NCI-H748 (cell line): ENCODE measurements around the gene ADAM19.
"Not testable (repeated sequence)": the region's sequence is repeated elsewhere in the genome, so short reads cannot be mapped to it uniquely, and the experiment has no call there.

ENCODE experiments used
- DNase-seq: peaks from one replicate; lab custom pipeline; 2025; ENCODE audit not compliant: unreplicated experiment; lab: John Stamatoyannopoulos, UW

The ADAM19 gene

DNA sequence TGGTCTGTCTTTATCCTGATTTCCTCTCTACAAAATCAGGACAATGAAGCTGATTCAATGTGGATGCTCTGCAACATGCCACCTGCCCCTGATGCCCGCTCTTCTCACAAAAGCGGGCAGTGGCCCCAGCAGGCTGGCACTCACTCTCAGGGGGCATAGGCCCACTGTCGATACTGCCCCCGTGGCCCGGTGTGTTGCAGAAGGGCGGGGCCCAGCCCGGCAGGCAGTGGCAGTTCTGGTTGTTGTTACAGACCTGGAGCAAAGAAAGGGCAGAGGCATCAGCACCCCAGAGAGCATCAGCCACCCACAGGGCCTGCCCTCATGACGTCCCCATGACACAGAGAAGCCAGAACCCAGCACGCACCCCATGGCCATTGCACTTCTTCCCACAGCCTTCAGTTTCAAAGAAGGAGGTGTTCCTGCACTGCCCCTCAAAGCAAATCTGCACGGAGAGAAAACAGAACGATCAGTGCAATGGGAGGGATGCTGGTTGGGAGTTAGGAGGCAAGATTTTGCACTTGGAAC lies 84.0 kb downstream of the ADAM19 start:
- no peak for DNase-seq

DNA sequence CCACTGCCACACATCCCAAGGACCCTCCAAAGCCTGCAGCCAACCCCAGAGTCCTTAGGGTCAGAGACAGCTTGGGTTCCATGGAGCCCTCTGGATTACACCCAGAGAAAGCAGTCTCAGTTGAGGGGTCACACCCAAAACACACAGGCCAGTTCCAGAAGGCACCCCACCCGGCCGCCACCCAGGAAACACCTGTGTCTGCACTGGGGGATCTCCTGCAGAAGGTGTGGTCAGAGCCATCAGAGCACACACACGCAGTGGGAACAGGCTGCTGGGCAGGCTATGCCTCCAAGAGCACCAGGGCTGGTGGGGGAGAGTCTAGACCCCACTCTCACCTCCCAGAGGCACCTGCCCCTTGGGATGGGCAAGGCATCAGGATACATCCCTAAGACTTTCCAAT lies 88.2 kb downstream of the ADAM19 start:
- no peak for DNase-seq

DNA sequence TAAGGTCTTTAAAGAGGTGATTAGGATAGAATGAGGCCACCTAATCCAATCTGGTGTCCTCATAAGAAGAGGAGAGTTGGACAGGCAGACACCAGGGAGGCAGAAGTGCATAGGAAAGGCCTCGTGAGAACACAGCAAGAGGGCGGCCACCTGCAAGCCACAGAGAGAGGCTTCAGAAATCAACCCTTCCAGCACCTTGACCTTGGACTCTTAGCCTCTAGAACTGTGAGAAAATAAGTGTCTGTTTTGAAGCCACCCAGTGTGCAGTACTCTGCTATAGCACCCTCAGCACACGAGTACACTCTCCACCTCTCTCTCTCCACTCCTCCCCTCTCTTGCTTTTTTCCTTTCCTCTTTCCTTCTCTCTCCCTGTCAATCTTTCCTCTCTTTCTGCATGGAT lies 88.7 kb downstream of the ADAM19 start:
- no peak for DNase-seq

DNA sequence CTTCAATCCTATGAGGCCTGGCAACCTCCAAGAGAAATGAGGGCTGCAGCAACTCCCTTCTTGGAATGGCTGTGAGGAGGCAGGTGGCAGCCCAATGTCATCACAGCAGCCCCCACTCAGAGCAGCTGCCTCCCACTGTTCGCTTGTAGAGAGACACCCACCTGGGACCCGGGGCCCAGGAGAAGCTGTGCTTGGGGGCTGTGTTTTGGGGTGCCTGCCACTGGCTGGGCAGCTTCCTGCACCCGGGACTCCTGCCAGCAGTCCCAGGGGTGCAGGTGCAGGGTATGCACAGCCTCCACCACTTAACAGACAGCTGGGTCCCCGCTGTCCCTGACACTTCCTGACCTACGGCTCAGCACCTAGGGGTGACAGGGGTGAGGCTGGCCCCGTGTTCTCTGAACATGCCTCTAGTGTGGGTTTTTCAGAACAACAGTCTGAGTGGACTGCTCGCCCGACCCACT lies 89.3 kb downstream of the ADAM19 start:
- DNase-seq: no peak

- no peak for DNase-seq
Measured at GRCh38 chr5:157485811-157486210, 89.8 kb downstream of the ADAM19 start.

GRCh38 chr5:157485340-157485739 lies 90.2 kb downstream of the ADAM19 start:
- DNase-seq: no peak

DNA sequence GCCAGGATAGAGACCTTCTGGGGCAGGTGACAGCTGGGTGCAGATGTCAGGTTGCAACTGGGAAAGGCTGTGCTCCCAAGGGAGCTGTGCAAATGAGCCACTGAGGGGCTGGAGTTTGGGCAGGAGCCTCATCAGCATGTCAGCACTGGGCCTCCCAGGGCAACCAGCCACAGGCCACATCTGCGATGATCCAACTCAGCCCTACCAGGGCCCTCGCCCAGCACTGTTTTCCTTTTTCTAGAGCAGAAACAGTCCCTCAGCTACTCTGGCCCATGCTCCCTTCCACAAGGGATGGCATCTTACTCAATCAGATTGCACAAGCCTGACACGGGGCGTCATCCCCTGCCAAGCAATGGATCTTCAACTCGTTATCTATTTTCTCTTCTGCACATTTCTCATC lies 90.8 kb downstream of the ADAM19 start:
- DNase-seq: no peak

GRCh38 chr5:157482702-157483101 lies 92.9 kb downstream of the ADAM19 start:
- DNase-seq: not testable (repeated sequence)

DNA sequence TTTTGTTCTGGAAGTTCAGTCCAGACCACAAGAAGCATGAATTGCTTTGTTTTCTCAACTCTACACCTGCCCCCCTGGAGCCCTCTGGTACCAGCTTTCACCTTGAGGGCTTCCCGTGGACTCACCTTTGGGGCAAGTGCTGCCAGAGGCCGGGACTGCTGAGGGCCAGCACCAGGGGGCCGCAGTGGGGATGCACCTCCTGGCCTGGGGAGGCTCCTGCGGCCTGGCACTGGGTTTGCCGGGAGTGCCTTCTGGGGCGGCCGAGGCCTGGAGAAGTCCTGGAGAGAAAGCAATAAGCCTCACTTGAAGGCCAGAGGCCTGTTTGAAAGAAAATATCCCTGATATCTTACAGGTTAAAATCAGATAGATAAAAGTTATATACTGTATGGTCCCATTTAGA lies 93.9 kb downstream of the ADAM19 start:
- no peak for DNase-seq

DNA sequence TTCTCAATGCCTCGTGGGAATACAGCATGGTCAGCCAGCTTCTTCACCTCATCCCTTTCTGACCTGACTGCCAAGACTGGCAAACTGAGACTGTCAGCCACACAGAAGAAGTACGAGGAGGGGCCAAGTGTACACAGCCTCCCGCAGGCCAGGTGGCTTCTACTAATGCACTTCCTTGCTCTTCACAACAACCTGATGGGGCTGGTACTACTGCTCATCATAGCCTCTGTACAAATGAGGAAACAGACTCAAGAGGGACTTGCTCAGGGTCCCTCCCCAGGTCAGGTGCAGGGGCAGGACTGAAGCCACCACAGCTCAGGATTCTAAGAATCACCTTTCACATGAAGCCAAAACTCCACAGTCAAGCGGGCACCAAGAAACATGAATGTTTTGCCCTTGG lies 94.3 kb downstream of the ADAM19 start:
- no peak for DNase-seq

- no peak for DNase-seq
Measured at GRCh38 chr5:157479612-157480510, 95.7 kb downstream of the ADAM19 start.

DNA sequence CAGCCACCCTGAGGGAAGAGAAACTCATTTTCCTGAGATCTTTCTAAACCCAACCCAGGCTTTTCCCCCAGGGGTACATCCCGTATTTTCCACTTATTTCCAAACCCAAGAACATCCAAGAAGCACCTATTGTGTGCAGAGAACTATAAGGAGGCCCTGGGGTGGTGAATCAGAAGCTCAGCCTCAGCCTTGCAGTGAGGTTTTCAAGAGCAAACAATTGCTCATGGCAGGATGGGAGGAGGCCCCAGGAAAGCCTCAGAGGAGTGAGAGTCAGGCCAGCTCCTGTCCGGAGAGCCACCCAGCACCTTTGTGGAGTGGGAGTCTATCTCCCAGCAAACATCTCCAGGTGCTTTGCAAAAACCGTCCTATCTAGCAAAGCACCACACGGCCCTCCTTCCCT lies 96.4 kb downstream of the ADAM19 start:
- no peak for DNase-seq

GRCh38 chr5:157478726-157479125 lies 96.8 kb downstream of the ADAM19 start:
- DNase-seq: no peak

DNA sequence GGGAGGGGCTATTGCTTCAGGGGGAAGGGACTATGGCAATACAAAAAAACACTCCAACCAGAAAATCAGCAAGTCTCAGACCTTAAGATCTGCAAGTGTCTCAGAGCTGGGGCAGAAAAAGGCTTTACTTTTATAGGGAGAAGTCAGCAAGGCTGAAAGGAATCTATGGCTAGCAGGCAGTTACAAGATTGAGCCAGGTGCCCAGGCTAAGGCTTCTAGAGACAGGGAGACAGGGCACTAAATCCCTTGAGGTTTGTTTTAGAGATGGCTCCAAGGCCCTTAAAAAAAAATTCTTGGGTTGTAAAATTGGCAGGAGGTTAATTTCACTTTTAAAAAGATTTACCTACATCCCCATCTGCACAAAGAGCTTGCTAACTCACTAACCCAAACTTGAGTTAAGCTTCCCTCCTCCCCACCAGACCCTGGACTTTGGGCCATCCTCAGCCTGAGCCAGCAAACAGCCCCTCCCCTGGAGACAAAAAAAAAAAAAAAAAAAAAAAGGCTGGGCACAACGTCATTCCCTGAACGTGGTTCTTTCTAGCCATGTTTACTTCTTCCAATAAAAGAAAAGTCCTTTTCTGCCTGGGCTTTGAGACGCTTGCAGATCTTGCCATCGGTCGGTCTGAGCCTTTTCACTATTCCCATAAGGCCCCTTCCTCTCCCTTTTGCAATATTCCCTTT lies 97.6 kb downstream of the ADAM19 start:
- no peak for DNase-seq

DNA sequence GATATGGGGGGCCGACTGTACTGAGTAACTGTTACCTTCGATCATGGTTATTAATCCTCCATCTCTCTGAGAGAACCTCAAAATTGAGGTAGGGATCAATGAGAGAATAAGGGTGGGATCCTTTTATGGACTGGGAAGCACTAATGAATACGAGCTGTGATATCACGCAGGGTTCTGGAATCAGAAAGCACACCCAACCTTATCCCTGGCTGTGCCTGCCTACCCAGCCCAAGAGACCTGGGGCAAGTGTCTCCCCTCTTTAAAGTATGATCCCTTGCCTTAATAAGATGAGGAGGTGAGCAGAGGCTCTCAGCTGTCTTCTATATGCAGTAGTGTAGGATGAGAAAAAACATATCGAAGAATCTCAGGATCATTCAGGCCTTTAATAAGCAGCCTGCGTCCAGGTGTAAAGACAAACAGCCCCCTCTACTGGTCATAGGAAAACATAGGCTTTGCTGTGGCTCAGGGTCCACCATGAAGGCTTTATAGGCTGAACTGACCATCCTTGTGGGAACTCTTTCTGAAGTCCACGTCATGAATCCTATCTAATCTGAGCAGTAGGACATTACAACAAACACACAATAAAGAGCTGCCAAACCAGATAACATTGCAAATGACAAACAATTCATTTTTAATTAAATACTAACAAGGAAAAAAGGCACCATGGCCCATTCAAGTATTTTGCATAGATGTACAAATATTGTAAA lies 98.7 kb downstream of the ADAM19 start:
- peak; percentile 81 for DNase-seq

- peak; percentile 15 for DNase-seq
Measured at GRCh38 chr5:157475432-157475831, 100.1 kb downstream of the ADAM19 start.

DNA sequence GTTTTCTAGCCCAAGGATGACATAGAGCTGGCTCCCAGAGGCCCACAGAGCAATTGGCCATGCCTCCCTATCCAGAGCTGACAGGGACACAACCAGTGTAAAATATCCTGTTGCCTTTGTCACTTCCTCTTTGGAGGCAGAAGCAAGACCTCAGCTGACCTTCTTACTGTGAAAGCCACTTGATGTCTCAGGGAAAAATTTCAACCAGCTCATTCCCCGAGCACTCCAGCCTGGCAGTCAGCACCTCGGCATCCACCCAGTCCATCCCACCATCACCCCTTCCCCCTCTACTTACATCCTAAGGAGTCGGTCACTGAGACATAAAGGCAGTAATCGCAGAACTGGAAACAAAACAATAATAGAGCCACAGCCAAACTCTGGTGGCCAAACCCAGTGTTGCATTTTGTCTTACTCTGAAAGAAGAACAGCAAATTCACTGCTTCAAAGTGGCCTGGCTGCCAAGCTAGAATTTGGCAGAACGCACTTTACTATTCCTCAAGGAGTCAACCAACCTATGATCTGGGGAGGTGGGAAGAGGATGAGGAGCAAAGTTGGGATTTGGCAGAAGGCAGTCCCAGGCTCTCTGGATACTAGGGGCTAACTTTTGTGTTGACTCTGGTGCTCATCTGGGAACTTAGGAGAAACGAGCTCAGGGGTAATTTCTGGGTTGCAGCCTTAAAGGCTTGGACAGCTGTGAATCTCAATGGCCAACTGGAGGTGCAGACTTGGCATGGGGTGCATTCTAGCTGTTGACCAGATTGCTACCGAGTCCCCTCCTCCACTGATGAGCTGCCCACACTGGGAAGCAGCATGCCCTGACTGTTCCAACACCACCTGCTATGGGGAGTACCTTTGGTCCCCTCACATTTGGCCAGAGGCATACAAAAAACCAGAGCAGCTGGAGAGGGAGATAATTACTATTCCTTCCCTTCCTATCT lies 101.9 kb downstream of the ADAM19 start:
- no peak for DNase-seq

GRCh38 chr5:157471709-157472108 lies 103.9 kb downstream of the ADAM19 start:
- DNase-seq: peak; percentile 71

DNA sequence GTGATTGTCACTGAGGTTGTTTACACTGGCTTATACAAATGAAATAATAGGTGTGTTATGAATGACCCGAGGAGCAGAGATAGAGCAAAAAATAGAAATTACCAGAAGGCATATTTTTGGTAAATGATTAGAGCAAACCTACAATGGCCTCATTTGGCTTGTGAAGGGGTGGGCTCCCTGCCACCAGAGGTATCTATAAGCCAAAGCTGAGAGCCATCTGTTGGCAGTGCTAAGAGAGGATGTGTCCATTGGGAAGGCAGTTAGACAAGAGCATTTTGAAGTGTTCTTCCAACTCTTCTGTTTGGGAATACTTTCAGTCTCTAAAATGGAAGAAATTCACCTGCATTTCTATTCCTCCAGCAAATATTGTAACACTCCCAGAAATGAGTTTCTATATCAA lies 104.9 kb downstream of the ADAM19 start:
- no peak for DNase-seq

DNA sequence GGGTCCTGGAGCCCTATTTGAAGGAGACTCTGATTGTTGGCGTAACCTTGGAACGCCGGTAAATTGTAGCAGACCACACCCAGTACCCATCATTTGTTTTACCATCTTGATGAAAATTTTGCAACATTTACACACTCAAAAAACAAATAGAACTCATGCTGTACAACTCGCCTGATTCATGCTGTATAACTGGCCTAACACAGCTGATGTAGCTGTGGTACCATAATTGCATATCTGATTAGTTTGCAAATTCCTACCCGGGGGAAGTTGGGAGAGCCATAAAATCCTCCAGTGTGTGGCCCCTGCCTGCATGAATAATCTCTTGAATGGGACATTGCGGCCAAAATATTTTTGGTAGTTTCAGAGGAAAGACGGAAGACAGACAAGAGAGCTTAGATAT lies 105.9 kb downstream of the ADAM19 start:
- peak; percentile 87 for DNase-seq
